NT2/D1 (cell line): Measurements from ENCODE around the gene MMP2.

Experiments
- YY1 ChIP-seq: IDR thresholded peaks from 2 replicates; pipeline ENCODE4 v1.6.1; 2011; ENCODE audit not compliant: insufficient read length, insufficient read depth
- ZNF274 ChIP-seq: IDR thresholded peaks from 2 replicates; pipeline ENCODE4 v1.6.1; 2011; ENCODE audit warnings: mild to moderate bottlenecking, low read depth, low read length

GRCh38 chr16:55530316-55530856 is 51.4 kb downstream of the MMP2 start:
- TF ChIP-seq YY1 (no peak), ZNF274 (no peak)
